Right renal pelvis (tissue), 4 donors: ENCODE results near the gene UBAP2L. TPM values are rescaled to one million over a fixed set of nuclear protein-coding genes. Genes with fewer than 3 reads are reported as not detected.

Experiments used
- DNase-seq, 4 donors: peaks; one replicate each; pipeline ENCODE4 v3.0.0-alpha.2; 2013; ENCODE audit warnings: low read depth in 4 of 4, low spot score in 3 of 4, missing footprints in 1 of 4
- polyA plus RNA-seq, 4 donors: library from polyadenylated mRNA; unstranded; fragments of 120-200 nt; gene quantifications; one replicate each; pipeline ENCODE4 v1.2.1, GENCODE V29; 2013; ENCODE audit not compliant: insufficient read length in 4 of 4

Gene UBAP2L, protein sequence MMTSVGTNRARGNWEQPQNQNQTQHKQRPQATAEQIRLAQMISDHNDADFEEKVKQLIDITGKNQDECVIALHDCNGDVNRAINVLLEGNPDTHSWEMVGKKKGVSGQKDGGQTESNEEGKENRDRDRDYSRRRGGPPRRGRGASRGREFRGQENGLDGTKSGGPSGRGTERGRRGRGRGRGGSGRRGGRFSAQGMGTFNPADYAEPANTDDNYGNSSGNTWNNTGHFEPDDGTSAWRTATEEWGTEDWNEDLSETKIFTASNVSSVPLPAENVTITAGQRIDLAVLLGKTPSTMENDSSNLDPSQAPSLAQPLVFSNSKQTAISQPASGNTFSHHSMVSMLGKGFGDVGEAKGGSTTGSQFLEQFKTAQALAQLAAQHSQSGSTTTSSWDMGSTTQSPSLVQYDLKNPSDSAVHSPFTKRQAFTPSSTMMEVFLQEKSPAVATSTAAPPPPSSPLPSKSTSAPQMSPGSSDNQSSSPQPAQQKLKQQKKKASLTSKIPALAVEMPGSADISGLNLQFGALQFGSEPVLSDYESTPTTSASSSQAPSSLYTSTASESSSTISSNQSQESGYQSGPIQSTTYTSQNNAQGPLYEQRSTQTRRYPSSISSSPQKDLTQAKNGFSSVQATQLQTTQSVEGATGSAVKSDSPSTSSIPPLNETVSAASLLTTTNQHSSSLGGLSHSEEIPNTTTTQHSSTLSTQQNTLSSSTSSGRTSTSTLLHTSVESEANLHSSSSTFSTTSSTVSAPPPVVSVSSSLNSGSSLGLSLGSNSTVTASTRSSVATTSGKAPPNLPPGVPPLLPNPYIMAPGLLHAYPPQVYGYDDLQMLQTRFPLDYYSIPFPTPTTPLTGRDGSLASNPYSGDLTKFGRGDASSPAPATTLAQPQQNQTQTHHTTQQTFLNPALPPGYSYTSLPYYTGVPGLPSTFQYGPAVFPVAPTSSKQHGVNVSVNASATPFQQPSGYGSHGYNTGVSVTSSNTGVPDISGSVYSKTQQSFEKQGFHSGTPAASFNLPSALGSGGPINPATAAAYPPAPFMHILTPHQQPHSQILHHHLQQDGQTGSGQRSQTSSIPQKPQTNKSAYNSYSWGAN
- 100 to 1,000 TPM; 168 to 180 (median 176) TPM for polyA plus RNA-seq

GRCh38 chr1:154220071-154220969, at the start of gene UBAP2L:
UBAP2L (plus strand) TSS chr1:154220955; CDS start chr1:154225124, 4,169 bp downstream.
- peak; percentile 98 to 99 (median 99) for DNase-seq

GRCh38 chr1:154171223-154171583, 49.6 kb upstream of the UBAP2L start:
- DNase-seq, result no peak

GRCh38 chr1:154171880-154172279, 48.9 kb upstream of the UBAP2L start:
- no peak for DNase-seq

DNA sequence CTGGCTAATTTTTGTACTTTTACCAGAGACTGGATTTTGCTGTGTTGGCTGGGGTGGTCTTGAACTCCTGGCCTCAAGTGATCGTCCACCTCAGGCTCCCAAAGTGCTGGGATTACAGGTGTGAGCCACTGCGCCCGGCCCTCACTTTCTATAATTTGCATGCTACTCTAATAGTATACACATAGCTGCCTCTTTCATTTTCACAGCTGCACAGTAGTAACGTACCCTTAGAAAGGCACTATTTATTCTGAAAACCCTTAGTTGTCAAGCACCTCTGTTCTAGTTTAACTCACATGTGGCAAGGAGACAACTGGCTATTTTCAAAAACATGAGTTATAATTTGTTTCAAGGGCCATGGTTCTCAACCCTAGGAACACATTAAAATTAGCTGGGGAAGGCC, 46.1 kb upstream of the UBAP2L start:
- no peak for DNase-seq

- no peak for DNase-seq
Observed at GRCh38 chr1:154176337-154176736, 44.4 kb upstream of the UBAP2L start.

DNA sequence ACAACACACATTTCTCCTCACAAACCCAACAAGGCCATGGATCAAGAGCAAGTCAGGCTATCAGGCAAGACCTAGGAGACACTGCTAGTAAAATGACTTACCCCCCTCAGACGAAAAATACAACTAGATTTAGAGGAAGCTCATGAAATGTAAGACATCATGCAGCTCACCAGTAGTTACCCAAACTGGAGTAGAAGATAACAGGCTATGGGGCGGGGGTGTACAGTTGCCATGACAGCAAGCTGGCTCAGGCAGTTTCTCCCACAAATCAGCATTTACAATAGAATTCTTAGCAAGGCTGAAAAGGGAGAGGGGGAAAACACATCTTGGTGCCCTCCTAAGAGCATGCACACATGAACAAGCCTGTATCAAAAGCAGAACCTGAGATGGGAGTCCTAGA, 42.7 kb upstream of the UBAP2L start:
- no peak for DNase-seq

DNA sequence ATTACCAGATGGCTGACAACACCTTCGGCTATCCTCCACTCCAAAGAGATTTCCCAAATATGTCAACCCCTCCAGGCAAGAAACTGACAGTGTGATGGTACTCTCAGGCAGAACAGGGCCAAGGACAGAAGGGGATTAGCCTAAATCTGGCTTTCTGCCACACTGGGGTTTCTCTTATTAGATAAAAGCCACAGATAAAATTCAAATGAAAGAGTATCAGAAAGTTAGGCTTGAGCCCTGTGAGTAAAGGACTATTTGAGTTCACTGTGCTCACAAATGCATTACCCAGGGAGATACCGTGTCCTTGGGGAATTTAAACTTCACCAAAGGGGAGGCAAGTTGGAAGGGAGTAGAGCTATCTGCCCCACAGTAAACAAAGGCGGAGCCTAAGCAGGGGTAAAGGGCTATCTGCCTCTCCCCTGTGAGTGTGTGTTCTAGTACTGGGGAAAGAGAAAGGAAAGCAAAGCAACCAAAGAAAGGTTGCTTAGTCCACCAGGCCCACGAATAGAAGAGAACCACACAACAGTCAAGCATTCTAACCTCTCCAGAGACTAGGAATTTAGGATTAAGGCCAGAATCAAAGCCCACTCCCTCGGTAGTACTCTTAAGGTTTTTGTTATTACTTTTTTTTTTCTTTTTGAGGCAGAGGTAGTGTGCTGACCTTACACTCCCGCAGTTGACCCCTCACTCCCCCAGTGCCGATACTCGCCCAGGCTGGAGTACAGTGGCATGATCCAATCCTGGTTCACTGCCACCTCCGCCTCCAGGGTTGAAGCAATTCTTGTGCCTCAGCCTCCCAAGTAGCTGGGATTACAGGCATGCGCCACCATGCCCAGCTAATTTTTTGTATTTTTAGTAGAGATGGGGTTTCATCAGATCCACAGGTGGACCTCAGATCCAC, 41.6 kb upstream of the UBAP2L start:
- no peak for DNase-seq

DNA sequence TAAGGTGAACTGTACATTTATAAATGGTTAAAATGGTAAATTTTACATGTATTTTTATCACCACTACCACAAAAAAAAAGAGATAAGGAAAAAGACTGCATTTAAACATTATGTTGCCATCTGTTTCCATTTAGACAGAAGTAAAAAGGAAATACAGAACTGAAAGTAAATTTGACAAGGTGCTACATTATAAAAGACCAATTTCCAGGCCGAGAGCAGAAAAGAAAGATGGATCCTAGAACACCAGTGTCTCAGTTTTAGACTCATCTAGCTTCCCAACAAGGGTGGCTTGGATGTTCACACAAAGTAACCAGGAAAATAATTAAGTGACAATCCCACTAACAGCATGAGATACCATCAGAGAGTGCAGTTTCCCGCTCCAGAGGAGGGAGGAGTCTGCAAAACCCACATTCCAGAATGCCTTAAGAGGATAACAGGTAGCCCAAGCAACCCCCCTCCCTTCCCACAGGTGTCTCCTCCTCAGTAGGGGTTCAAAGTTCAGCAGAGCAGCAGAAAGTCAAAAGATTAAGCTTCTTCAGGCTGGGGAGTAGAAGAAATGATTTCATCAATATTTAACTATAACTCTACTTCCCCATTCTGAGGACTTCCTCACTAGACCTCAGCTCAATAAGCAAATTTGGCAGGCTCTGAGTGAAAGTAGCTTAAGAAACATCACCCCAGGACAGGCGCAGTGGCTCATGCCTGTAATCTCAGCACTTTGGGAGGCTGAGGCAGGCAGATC, 40.6 kb upstream of the UBAP2L start:
- no peak for DNase-seq

DNA sequence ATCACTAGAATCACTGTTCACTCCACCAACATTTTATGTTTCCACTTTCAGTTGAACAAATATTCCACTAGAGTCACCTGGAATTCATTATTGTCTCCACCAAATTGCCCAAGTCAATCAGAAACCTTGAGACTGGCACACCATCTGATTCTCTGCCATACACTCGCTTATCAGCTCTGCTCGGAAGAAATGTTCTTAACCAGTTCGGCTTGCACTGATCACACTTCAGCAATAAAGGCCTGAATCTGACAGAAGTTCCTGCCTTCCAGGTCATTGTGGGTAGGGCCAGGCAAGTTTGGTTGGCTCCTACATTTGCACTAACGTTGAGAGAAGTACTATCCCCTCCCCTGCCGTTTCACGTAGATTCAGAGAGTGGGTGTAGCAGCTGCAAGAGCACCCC, 38.8 kb upstream of the UBAP2L start:
- no peak for DNase-seq

DNA sequence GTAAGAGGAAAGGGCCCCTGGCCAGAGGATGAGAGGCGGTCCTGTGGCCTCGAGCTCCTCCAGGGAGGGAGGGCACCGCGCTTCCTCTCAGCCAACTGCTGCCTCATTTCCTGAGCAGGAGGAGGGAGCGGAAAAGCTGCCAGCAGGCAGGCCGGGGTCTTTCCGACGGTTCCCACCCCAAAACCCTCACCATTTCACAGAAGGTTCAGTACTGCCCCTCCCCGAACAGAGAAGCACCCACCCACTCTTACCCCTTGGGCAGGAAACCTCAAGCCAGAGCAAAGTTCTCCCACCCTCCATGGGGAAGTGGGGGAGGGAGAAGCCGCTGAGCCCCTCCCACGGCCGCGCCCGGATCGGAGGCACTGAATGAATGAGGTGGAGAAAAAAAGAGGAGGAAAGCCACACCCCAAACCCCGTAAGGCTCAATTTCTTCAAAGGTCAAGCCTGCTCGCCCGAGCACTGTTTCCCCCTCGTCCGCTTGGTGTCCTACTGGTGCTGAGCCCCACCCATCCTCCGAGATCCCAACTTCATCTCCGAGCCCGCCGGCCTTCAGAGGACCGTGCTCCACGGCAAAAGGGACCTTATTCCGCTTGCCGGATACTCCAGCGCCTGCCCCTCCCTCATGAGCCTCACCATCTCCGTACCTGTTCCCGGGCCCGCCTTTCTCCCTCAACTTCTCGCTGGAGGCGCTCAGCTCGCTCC, 38.3 kb upstream of the UBAP2L start:
- peak in 1 of 4 donors; percentile 20 for DNase-seq

GRCh38 chr1:154183046-154183915, 37.5 kb upstream of the UBAP2L start:
- peak; percentile 88 to 90 (median 88) for DNase-seq

DNA sequence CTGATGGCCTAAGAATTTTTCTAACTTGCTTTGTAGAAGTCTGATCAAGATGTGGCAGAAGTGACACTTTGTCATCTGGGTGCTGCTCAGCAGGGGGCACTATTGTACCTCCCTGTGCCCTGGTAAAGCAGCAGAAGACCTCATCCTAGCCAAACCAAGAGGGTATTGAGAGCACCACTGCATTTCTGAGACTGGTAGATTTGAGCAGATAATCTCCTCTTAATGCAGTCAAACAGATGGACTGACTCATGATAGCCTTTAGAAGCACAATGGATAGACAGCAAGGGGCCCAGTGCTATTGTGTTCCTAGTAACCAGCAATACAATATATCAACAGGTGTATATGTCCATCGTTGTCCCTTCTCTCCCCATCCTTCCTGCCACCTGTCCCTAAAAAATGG, 34.6 kb upstream of the UBAP2L start:
- no peak for DNase-seq

GRCh38 chr1:154186852-154187501, 33.8 kb upstream of the UBAP2L start:
- DNase-seq, result no peak

- DNase-seq, result no peak
Observed at GRCh38 chr1:154190550-154190949, 30.2 kb upstream of the UBAP2L start.

GRCh38 chr1:154191990-154192461, 28.7 kb upstream of the UBAP2L start, which contains the start of gene TPM3:
TPM3 (minus strand) TSS chr1:154192100; CDS start chr1:154192018, 82 bp downstream.
- DNase-seq, result no peak

GRCh38 chr1:154192476-154192875, 28.3 kb upstream of the UBAP2L start:
- DNase-seq, result no peak
